Measurements from ENCODE around the gene HSP90AB1. TPM values are rescaled to one million over a fixed set of nuclear protein-coding genes. Genes with fewer than 3 reads are reported as not detected.

HSP90AB1 gene
- total and polyA plus RNA-seq, 9 of the 15 experiments (the other 6 are each of a cell fraction or from before 2014, with no cell fraction given) = 1,780 to 3,358 (median 2,262) TPM

DNA sequence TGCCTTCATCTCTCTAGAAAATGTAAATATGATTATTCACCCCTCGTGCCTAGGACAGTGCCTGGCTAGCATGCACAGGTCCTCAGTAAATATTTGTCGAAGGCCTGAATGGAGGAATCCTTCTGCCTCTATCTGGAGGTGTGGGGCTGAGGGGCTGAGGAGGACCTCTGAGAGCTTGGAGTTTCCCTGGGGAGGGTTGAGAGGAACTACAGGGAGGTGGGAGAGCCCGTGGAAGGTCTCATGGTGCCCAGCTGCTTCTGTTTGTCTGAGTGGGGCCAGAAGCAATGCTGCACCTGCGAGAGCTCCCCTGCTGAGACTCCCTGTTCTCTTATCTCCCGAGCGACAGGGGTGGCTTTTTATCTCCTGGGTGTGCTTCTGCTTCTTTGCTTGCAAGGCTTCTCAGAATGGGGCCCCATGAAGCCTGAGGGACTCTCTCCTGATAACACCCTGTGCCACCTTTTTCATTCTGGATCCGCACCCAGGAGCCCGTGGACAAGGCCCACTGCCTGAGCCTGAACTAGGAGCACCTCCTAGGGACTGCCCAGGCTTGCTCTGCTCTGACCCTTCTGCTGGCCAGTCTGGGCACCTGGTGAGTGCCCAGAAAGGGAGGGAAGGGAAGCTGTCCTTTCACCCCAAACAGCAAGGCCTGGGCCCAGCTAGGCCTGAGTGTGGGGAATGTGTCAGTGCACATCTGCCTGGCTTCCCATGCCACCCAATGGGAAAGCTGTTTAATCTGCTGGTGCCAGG, 21.1 kb upstream of the HSP90AB1 start (continued):
- TF ChIP-seq IRF2 (CRISPR knock-in tag; IDR thresholded peaks at IDR 0.05) (no peak), COPS2 (conservative IDR thresholded peaks at IDR 0.05) (no peak), MAFF (IDR thresholded peaks at IDR 0.05; ENCODE audit: low read length) (no peak), MECOM (CRISPR knock-in tag; IDR thresholded peaks at IDR 0.05) (peak; percentile 93), PHB2 (IDR thresholded peaks at IDR 0.05; ENCODE audit: low read depth) (peak; percentile 81), FOXP1 (CRISPR knock-in tag; IDR thresholded peaks at IDR 0.05) (no peak), CBX2 (IDR thresholded peaks at IDR 0.05; ENCODE audit: insufficient read depth, low read length, poor library complexity, severe bottlenecking) (no peak), ZNF695 (CRISPR knock-in tag; IDR thresholded peaks at IDR 0.05) (no peak), SMARCE1 (IDR thresholded peaks at IDR 0.05) (peak; percentile 91), CBFB (CRISPR knock-in tag; IDR thresholded peaks at IDR 0.05) (0 out of 2 replicates have a peak, but pooled peaks have one; percentile 54), BACH1 (tag; IDR thresholded peaks at IDR 0.05) (no peak), KDM1A (IDR thresholded peaks at IDR 0.05) (peak; percentile 89 to 91), ZNF263 (CRISPR knock-in tag; IDR thresholded peaks at IDR 0.05; ENCODE audit: borderline replicate concordance) (peak; percentile 65; the same call in 1 of the 2 replicates), SP1 (CRISPR knock-in tag; IDR thresholded peaks at IDR 0.05) (no peak), CAMTA2 (CRISPR knock-in tag; conservative IDR thresholded peaks at IDR 0.05) (no peak), BHLHE40 (IDR thresholded peaks at IDR 0.05; ENCODE audit: low read length) (peak; percentile 84), NEUROD1 (IDR thresholded peaks at IDR 0.05; ENCODE audit: borderline replicate concordance, low read depth, low read length, partially characterized antibody) (peak; percentile 82), POLR3A (IDR thresholded peaks at IDR 0.05; ENCODE audit: borderline replicate concordance, extremely low read depth, insufficient read depth, insufficient read length) (no peak), FOXK2 (conservative IDR thresholded peaks at IDR 0.05 in 1 of 2, IDR thresholded peaks at IDR 0.05 in 1 of 2; ENCODE audit: low read depth in 2 of 2) (peak in 1 of 2 experiments; percentile 39; a peak in 1 of 4 replicates)
- TF ChIP-seq, protein P1, sequence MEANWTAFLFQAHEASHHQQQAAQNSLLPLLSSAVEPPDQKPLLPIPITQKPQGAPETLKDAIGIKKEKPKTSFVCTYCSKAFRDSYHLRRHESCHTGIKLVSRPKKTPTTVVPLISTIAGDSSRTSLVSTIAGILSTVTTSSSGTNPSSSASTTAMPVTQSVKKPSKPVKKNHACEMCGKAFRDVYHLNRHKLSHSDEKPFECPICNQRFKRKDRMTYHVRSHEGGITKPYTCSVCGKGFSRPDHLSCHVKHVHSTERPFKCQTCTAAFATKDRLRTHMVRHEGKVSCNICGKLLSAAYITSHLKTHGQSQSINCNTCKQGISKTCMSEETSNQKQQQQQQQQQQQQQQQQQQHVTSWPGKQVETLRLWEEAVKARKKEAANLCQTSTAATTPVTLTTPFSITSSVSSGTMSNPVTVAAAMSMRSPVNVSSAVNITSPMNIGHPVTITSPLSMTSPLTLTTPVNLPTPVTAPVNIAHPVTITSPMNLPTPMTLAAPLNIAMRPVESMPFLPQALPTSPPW (CRISPR knock-in tag; IDR thresholded peaks at IDR 0.05) = peak; percentile 77
- TF ChIP-seq, protein P2, sequence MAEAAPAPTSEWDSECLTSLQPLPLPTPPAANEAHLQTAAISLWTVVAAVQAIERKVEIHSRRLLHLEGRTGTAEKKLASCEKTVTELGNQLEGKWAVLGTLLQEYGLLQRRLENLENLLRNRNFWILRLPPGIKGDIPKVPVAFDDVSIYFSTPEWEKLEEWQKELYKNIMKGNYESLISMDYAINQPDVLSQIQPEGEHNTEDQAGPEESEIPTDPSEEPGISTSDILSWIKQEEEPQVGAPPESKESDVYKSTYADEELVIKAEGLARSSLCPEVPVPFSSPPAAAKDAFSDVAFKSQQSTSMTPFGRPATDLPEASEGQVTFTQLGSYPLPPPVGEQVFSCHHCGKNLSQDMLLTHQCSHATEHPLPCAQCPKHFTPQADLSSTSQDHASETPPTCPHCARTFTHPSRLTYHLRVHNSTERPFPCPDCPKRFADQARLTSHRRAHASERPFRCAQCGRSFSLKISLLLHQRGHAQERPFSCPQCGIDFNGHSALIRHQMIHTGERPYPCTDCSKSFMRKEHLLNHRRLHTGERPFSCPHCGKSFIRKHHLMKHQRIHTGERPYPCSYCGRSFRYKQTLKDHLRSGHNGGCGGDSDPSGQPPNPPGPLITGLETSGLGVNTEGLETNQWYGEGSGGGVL (CRISPR knock-in tag; IDR thresholded peaks at IDR 0.05) = no peak
- TF ChIP-seq, protein P3, sequence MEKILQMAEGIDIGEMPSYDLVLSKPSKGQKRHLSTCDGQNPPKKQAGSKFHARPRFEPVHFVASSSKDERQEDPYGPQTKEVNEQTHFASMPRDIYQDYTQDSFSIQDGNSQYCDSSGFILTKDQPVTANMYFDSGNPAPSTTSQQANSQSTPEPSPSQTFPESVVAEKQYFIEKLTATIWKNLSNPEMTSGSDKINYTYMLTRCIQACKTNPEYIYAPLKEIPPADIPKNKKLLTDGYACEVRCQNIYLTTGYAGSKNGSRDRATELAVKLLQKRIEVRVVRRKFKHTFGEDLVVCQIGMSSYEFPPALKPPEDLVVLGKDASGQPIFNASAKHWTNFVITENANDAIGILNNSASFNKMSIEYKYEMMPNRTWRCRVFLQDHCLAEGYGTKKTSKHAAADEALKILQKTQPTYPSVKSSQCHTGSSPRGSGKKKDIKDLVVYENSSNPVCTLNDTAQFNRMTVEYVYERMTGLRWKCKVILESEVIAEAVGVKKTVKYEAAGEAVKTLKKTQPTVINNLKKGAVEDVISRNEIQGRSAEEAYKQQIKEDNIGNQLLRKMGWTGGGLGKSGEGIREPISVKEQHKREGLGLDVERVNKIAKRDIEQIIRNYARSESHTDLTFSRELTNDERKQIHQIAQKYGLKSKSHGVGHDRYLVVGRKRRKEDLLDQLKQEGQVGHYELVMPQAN (IDR thresholded peaks at IDR 0.05; ENCODE audit: borderline replicate concordance) = no peak; the same call in 1 of the 2 replicates

Data from K562 (cell line).